Posterior vena cava (tissue), 2 donors: ENCODE results near the gene ATP8A2. TPM values are rescaled to one million over a fixed set of nuclear protein-coding genes. Genes with fewer than 3 reads are reported as not detected.

Experiments used
- DNase-seq: peaks from one replicate; pipeline ENCODE4 v3.0.0-alpha.2; 2020; ENCODE audit warnings: low spot score
- intact Hi-C, 2 donors: fragments of 100-400 bp; cut with DNase I; formaldehyde crosslinking; loops; one replicate each; pipeline versions ENCODE4 v1.14.1 to v1.14.2; 2022 to 2023
- total RNA-seq, 2 donors: library from RNA; stranded (reverse); fragmentation: NEBNext Ultra II Directional; extraction: Animal tissue kit (Norgen Biotek cat#: 25700); gene quantifications; one replicate each; pipeline ENCODE4 v1.2.1, GENCODE V29; 2021
- donor health status: DM: yes; HTN: yes; CAD: no.
- donor health status: DM: yes; HTN: yes; CAD: no.

The ATP8A2 gene
- total RNA-seq, 2 donors from 2014 or later, result 0.24 to 0.60 TPM

DNA sequence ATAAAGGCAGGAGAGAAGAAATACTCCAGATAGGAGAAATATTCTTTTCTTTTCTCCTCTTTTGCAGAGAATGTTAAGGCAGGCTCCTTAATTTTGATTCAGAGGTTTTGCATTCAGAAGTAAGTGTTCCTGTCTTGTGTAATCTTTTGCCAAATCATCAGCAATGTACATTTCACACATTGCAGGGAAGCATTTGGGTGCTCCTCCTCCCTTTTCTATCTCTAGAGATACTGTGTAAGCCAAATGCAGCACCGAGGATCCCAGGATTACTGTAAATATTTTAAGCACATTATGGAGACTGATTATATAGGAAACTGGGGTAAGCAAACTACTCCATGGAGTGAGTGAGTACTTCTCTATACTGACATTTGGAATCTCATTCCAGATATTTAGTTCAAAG, 7.2 kb downstream of the ATP8A2 start:
- intact Hi-C loops, result no loop called here
- DNase-seq, result no peak

DNA sequence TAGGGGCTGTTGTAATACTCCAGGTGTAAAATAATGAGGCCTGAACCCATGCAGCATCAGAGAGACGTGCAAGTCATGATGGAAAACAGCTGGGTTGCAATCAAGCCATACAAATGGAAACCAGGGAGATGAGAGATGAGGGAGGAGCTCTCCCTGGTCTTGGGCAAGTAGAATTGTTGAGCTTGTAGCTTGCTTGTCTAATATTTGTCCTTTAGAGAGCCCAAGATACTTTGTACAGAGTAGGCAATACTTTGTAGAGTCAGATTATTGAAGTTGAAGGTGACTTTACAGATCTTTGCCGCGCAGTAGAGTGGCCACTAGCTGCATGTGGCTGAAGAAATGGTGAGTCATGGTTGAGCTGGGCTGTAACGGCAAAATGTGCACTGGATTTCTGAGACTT, 8.3 kb downstream of the ATP8A2 start:
- DNase-seq, result no peak
- intact Hi-C loops, result no loop called here

DNA sequence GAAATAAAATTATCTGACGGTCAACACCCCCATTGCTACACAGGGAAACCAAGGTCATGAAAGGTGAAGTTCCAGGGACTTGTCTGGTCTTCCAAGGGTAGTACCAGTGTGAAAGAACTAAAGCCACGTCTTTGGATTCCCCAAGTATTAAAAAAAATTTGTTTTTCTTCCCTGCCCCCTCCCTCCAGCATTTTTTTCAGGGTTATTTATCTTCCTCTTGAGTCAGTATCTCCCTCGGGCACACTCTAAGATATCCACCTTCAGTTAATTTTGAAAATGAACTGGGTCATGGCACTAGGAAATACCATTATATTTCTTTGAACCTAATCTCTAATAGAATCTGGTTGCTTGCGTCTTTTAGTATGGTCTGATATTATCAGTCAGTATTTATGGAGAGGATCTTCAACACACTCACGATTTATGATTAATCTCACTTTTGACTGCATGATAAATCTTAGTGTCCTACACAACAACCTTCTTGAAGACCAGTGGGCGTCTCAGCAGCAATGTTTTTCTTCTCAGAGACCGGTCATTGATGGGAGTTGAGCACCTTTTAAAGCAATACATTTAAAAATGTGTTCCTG, 9.1 kb downstream of the ATP8A2 start:
- intact Hi-C loops, result no loop called here
- no peak for DNase-seq

DNA sequence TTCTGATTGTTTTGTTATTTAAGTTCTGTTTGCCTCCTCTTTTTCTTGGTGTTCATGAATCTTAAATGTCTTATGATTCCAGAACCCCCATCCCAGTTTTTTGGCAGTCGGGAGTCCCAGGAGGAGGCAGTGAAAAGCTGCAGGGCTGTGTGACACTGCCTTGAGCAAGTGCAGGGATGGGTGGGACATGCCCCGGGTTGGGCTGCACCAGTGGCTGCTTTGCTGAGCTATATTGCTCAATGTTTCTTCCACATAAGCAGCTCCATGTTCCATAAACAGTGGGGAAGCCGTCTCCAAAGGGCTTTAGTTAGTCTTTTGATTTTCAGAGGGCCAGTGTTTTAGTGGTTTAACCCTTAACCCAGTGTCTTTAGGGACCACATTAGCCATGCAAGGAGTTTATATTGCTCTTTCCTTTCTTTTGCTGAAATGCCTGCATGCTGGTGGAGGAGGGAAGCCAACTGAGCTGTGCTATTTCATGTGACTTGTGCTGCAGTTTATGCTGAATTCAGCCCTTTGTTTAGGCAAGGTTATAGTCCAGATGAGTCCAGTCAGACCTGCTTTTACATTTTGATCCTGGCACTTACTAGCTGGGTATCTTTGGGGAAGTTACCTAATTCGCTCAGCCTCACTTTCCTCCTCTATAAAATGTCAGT, 13.1 kb downstream of the ATP8A2 start:
- intact Hi-C loops, result no loop called here
- no peak for DNase-seq

DNA sequence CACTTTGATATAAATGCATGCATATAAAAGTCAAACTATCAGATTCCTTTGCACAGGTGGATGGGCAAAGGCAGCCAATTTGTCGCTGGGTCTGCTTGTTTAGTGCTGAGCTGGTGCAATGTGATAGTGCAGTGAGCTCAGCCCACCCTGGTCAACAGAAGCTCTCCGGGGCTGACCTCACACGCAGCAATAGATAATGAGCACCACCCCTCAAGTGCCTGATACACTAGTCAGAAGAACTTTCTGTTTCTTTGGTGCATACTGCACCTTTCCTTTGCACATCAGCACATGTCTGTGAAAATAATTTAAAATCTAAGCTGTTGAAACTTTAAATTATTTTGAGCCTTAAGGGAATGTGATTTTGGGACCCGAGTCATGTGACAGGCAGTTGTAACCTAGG, 20.2 kb downstream of the ATP8A2 start:
- intact Hi-C loops, result no loop called here
- no peak for DNase-seq

DNA sequence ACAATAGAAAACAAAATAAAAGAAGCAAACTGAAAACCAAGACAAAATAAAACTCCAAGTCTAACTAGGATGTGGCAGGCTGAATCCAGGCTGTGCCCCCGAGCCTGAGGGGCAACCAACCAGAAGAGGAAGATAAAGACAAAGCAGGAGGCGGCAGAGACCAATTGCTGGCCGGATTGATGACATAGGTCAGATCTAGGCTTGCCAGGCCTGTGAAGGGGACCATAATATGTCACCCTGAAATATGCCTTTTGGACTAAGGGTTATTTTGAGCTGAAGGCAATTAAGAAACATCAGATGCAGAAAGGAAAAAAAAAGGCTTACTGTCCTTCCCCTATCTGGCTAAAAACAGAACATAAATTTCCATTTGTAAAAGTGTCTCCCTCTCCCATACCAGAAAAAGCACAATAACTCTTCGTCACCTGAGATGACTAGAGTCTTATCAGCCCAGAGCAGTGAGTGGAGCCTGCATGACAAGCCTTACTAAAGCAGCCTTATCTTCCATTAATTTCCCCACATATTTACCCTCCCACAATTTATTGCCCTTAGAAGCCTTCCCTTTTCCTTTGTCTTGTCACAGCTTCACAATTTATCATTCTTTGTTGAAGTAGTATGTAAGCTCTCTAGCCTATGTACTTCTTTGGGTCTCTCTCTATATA, 22.8 kb downstream of the ATP8A2 start:
- DNase-seq, result no peak
- intact Hi-C loops, result no loop called here

DNA sequence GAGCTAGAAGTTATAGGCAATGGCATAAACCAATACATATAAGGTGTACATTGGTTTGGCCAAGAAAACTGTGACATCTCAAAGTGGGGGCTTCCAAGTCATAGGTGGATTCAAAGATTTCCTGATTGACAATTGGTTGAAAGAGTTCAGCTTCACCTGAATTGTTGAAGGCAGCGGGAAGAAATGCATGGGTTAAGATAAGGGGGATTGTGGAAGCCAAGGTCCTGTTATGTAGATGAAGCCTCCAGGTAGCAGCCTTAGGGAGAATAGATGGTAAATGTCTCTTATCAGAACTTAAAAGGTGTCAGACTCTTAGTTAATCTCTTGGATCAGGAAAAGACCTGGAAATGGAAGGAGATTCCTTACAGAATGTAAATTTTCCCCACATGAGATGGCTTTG, 26.0 kb downstream of the ATP8A2 start:
- intact Hi-C loops, result no loop called here
- no peak for DNase-seq

DNA sequence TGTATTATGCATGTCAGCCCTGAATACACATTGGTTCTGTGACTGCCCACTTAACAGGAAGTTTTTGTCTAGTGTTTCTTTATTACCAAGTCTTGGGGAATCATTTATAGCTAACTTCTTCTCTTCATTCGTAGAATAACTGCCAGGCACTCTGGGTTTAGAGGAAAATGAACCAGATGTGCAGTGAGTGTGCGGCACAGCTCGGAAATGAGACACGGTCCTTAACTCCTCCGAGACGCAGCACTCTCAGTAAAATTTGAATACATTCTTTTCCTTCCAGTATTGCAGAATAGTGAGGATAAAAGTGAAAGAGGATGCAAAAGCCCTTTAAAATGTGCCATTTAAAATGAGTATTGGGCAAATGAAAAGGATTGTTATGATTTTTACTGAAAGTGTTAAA, 29.2 kb downstream of the ATP8A2 start:
- intact Hi-C loops, result loop anchor here in 1 of 2 donors (5.0 kb wide), 1 partner anchor 1031 kb away; no protein-coding TSS in a partner anchor
- no peak for DNase-seq

DNA sequence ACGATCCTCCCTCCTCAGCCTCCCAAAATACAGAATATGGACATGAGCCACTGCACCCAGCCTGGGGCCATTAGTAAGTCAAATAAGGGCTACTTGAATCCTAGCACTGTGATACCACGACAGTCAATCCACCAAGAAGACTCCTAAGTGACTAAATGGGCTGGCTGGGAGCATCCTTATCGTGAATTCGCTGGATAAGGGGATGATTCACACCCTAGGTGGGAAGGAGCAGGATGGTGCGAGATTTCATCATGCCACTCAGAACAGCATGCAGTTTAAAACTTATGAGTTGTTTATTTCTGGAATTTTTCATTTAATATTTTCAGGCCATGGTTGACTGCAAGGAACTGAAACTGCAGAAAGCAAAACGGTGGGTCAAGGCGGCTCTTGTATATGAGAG, 30.2 kb downstream of the ATP8A2 start:
- no peak for DNase-seq
- intact Hi-C loops, result loop anchor here in 1 of 2 donors (5.0 kb wide), 1 partner anchor 1030 kb away; no protein-coding TSS in a partner anchor

DNA sequence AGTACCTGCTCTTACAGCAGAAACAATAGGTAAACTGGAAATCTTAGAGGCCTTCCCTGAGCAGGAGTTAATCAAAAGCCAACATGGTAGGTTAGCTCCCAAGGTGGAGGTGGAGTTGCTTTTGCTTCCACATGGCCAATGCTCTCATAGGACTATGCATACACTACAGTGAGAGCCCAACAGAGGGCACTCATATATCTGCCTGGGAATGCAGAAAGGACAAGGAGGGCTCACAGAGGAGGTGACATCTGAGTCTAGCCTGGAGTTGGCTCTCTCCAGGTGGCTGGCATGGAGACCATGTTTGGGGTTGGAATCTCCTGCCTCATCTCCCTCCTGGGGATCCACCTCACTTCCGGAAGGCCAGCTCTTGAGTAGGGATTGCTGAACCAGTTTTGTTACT, 34.6 kb downstream of the ATP8A2 start:
- intact Hi-C loops, result no loop called here

DNA sequence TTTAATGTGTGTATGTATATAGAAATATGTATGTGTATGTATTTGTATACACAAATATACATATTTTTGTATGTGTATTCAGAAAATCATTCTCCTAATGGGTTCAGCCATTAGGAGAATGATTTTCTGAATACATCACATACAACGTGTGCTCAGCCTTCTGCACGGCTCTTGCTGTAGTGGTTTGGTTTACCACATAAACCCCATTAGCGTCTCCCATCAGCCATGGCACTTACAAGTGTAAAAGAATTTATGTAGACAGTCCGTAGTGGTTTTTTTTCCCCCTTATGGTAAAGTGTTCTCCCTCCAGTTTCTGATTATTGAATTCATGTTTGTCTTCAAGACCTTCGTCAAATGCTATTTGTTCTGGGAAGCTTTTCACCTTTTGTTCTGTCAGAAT, 38.2 kb downstream of the ATP8A2 start:
- intact Hi-C loops, result no loop called here
- DNase-seq, result no peak

More for the DNA sequence above, 34.6 kb downstream of the ATP8A2 start:
- DNase-seq, result no peak

DNA sequence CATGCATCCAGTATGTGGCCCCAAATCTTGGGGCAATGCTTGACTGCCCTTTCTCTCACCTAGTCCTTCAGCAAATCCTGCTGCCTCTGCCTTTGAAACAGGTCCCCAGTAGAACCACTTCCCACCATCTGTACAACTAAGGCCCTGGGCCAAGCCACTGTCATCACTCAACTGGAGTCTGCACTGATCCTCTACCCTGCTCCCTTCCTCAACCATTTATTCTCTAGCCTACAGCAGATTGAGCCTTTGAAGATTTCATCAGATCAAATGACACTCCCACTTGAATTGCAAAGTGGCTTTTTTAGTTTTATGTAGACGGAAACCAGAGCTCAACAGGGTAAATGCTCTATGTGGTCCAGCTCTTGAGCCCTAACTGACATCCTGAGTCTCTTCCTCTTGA, 43.5 kb downstream of the ATP8A2 start:
- DNase-seq, result no peak

DNA sequence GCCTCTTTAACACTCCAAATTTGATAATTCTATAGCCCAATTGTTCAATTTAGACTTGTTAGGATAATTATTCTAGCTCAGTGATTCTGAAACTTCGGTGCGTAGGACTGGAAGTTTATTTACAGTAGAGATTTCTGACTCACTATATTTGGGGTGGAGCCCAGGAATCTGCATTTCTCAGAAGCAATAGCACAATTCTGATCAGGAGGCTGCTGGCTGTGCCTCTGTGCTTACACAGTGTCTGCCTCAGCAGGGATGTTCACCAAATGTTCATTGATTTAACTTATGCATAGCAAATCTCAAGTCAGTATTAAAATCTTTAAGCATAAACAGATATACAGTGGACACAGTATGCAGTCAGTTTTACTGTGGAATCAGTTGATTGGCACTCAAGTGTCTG, 45.8 kb downstream of the ATP8A2 start:
- intact Hi-C loops, result no loop called here
- DNase-seq, result no peak

More for the DNA sequence above, 43.5 kb downstream of the ATP8A2 start:
- intact Hi-C loops, result no loop called here

DNA sequence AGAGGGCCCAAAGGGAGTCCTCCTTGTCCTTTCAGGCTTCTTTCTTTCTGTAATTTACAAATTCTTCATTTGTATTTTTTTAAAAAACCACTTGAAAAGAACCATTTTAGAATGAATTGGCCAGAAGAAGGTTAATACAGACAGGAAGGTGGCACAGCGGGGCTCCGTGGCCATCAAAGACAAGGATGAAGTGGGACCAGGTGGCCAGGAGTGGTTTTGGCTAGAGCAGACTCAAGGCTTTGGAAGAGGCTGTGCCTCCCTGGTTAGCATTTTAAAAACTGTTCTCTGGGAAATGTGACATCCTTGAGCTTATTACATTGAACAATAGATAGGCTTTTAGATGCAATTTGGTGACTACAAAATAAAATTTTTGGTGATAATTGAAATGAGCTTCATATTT, 48.4 kb downstream of the ATP8A2 start:
- DNase-seq, result no peak
- intact Hi-C loops, result no loop called here

DNA sequence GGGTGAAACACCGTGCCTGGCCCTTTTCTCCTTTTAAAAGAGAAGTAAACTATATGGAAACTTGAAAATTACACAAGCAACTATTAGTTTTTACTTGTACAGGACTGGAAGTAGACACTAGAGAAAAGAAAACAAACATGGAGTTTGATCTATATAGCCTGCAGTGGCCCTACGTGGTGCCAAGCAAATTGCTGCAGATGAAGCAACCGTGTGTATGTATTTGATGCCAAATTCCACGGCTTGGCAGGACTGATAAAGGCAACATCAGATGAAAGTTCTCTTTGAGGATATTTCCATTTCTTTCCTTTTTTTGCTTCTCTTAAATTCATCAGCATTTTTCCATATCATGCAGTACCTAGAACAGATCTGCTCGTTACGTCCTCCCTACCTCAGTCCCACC, 49.8 kb downstream of the ATP8A2 start:
- no peak for DNase-seq
- intact Hi-C loops, result no loop called here

DNA sequence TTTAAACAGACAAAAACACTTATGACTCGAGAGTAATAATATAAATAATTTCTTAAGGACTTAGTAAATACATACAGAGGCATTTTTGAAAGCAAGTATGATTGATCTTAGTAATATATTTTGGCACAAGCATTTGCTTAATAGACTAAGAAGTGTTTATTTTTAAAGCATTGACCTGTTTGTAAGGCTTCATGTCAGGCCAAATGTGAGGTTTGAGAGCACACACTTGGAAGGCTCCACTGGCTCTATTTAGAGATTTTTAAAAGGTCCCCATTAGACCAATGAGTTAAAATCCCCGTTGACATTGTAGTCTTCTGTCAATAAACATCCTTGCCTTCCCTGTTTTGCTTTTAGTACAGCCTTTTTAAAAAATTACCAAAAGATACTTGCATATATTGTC, 50.4 kb downstream of the ATP8A2 start:
- intact Hi-C loops, result no loop called here
- DNase-seq, result no peak

DNA sequence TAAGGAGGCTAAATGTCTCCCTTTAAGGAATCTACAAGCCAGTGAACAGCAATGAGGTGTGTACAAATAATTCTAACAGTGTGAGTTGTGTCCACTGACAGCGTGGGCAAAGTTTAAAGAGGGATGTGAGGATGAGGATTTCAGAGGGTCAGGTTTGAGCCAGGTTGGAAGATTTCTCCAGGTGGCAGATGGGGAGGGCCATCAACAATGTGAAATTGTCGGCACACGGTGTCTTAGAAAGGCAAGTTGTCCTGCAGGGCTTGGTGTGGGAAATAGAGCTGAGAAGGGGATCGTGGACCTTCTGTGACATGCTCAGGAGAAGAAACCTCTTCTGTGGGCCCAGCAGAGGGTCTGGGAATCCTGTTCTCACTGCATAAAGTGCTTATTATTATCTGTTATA, 52.1 kb downstream of the ATP8A2 start:
- intact Hi-C loops, result no loop called here
- DNase-seq, result no peak

DNA sequence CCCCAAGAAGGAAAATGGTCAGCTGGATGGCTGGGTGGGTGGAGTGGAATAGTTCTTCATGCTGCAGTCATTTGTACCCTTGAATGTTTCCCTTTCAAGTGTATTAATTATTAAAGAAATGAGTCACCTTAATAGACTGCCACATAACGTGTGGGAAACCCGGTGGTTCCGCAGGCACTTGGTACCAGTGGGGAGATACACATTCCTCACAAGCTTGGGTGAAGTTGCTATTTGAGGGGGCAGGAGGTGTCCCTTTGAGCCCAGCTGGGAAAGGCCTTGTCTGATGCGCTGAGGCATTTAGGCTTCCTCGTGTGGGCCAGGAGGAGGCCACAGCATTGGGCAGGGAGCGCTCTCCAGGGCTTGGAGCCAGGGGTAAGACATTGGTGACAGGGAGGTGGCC, 57.7 kb downstream of the ATP8A2 start:
- DNase-seq, result no peak

DNA sequence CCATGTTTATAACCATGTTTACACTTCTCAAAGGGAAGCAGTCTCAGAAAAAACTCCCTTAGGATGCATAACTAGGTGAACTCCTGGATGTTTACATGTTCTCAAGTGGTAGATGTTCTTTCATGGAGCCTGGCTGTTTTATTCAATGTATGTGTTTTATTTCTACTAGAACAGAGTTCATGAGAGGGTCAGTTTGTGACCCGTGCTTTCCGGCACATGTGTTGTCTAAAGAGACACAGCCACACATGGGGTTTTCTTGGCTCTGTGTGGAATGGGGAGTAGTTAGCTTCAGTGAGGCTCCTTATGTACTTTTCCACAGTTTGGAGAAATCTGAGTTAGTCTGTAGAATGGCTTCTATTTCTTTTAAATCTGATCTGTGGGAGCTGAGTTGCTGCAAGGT, 60.9 kb downstream of the ATP8A2 start:
- intact Hi-C loops, result no loop called here
- no peak for DNase-seq

More for the DNA sequence above, 57.7 kb downstream of the ATP8A2 start:
- intact Hi-C loops, result no loop called here

DNA sequence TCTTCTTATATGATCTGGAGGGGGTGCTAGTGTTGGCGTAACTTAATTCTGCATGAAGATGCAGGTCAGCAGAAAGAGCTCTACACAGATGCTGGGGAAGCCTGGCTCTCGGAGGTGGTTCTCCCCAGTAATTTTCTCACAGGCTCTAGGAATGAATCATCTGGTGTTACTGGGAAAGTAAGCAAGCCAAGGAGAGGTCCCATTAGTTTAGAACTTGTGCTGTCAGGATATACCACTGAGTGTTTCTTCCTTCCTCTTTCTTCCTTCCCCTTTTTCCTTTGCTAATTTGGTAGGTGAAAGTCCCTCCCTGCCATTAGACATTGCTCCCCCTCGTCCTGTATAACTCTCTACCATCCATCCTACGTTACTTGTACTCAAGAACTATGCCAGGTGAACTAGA, 68.3 kb downstream of the ATP8A2 start:
- intact Hi-C loops, result no loop called here
- DNase-seq, result no peak

DNA sequence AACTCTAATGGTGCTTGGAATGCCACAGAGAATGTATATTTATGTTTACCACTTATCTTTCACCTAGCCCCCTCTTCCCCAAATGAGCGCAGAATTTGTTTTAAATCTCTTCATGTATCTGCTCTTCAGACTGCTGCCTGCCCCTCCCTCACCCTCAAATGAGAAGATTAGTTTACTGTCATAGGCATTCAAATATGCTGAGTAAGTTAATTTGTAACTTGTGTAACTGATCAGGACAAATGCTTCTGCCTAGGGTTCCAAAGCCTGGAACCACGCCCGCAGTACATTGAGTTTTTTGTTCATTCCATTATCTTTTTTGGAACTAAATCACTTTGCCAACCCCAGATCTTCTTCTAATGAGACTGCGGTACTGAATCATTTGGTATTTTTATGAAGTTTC, 74.5 kb downstream of the ATP8A2 start:
- intact Hi-C loops, result no loop called here
- no peak for DNase-seq
